Measurements from ENCODE around the gene SENP1. TPM values are rescaled to one million over a fixed set of nuclear protein-coding genes. Genes with fewer than 3 reads are reported as not detected.

The SENP1 gene
- total and polyA plus RNA-seq, 4 experiments from 2014 or later, result 6.1 to 35.1 (median 19.3) TPM

DNA sequence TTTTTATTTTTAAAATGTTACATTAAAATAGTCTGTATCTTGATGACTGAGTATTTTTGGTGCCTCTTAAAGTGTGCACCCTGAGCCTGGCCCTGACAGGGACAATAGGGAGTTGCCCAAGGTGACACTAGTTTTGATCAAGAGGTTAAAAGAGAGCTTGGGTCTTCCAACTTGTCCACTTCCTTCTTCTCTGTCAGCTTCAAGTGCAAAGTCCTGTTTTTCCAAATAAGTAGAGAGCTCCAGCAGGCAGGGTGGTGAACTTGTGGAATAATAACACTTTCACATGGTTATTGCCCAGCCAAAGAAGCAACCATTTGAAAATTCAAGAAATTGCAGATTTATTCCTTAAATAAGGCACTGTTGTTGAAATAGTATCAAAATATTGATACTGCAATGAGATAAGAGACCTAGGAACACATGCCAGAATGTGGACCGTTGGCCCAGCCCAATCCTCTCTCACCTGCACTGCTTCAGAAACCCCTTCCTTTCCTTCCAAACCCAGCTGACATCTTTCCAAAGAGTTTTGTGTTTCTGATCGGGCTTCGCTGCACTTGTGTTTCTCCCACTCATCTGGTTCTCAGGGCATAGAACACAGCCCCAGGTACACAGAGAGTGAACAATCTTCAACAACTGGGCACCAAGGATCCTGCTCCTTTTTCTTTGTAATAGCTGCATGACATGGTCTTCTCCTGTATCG, 87.8 kb downstream of the SENP1 start:
- Mint-ChIP-seq H3K9me3 (no peaks in the 10 kb centered on the region), H3K27me3 (peaks cover 23 to 25% of the 10 kb centered on the region in 2 donors), H3K4me3 (no peak overlapping the region), H3K4me1 (no peaks in the 10 kb centered on the region), H3K27ac (no peak overlapping the region), H3K36me3 (no peaks in the 10 kb centered on the region)
- Histone ChIP-seq H3K9me3 (ENCODE audit: control insufficient read depth in 1 of 2, low read length in 2 of 2) (no peaks in the 10 kb centered on the region), H3K27ac (ENCODE audit: low read depth, low read length) (no peak overlapping the region), H3K4me1 (ENCODE audit: insufficient read depth, low read length) (no peaks in the 10 kb centered on the region), H3K4me3 (ENCODE audit: low read length in 2 of 2) (no peak overlapping the region), H3K27me3 (ENCODE audit: insufficient read depth, low read length) (peaks cover 3% of the 10 kb centered on the region), H3K36me3 (ENCODE audit: insufficient read depth, low read length) (no peaks in the 10 kb centered on the region)
- ChIA-PET CTCF (ENCODE audit: partially characterized antibody) (no interaction called here), POLR2A (ENCODE audit: partially characterized antibody) (no interaction called here)
- intact Hi-C loops (cut with micrococcal nuclease), result no loop called here
- no peak for DNase-seq

DNA sequence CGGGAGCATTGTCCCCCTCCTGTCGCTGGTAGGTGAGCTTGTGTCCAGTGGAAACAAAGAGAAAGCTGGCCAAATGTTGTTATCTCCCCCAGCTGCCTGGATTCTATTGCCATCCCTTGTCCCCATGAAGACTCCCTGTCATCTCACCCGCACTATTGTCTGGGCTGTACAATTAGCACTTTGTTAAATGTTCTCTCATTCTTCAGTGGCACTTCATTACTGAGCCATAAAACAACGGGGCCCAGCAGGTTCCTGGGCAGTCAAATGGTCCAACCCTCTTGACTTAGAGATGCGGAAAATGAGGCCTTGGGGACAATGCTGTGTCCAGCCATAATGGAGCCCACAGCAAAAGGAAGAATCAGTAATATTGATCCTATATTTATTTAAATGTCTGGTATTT, 88.4 kb downstream of the SENP1 start:
- intact Hi-C loops (cut with micrococcal nuclease), result no loop called here
- Mint-ChIP-seq H3K36me3 (no peaks in the 10 kb centered on the region), H3K9me3 (no peaks in the 10 kb centered on the region), H3K4me3 (no peak overlapping the region), H3K4me1 (no peaks in the 10 kb centered on the region), H3K27me3 (peaks cover 23 to 24% of the 10 kb centered on the region in 2 donors), H3K27ac (no peak overlapping the region)
- no peaks in the 10 kb centered on the region for H3K9me3 ChIP-seq (ENCODE audit: control insufficient read depth in 1 of 2, low read length in 2 of 2)
- no peaks in the 10 kb centered on the region for H3K4me1 ChIP-seq (ENCODE audit: insufficient read depth, low read length)
- H3K4me3 ChIP-seq (ENCODE audit: low read length in 2 of 2), result no peak overlapping the region
- no peak for DNase-seq
- POLR2A ChIA-PET (ENCODE audit: partially characterized antibody), result no interaction called here
- peaks cover 3% of the 10 kb centered on the region for H3K27me3 ChIP-seq (ENCODE audit: insufficient read depth, low read length)
- no peak overlapping the region for H3K27ac ChIP-seq (ENCODE audit: low read depth, low read length)
- no peaks in the 10 kb centered on the region for H3K36me3 ChIP-seq (ENCODE audit: insufficient read depth, low read length)
- CTCF ChIA-PET (ENCODE audit: partially characterized antibody), result no interaction called here

DNA sequence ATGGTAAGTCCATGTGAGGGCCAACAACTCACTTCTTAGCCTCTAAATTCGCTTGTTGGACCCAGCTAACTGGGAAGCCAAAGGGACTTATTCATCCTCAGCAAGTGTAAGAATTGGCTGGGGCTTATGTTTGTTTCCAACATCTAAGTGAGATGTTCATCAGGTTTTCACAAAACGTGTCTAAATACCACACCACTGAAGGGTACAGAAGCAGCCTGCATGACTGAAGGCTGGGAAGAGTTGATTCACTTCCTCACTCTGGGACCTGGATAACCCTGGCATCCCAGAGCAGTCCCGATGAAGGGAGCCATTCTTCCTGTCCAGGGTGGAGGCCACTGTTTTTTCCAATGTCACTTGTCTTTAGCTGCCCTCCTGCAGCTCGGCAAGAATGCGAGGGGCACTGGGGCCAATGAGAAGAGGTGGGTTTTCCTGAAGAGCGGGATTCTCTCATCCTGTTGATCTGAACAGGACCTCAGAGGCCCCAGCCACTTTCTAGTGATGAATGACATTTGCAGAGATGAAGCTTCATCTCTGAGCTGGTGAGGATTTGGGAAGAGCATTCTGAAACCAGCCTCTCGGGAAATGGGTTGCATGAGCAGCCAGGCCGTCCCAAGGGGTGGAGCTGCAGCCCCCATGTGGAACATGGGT, 89.4 kb downstream of the SENP1 start:
- H3K27ac ChIP-seq (ENCODE audit: low read depth, low read length), result no peak overlapping the region
- H3K4me1 ChIP-seq (ENCODE audit: insufficient read depth, low read length), result no peaks in the 10 kb centered on the region
- no peaks in the 10 kb centered on the region for H3K4me1 Mint-ChIP-seq
- DNase-seq, result no peak
- H3K27me3 Mint-ChIP-seq, result peaks cover 18 to 19% of the 10 kb centered on the region in 2 donors
- no peak overlapping the region for H3K4me3 ChIP-seq (ENCODE audit: low read length in 2 of 2)
- ChIA-PET POLR2A (ENCODE audit: partially characterized antibody) (no interaction called here), CTCF (ENCODE audit: partially characterized antibody) (no interaction called here)
- no peak overlapping the region for H3K27ac Mint-ChIP-seq
- no peaks in the 10 kb centered on the region for H3K9me3 ChIP-seq (ENCODE audit: control insufficient read depth in 1 of 2, low read length in 2 of 2)
- no peaks in the 10 kb centered on the region for H3K36me3 Mint-ChIP-seq
- H3K9me3 Mint-ChIP-seq, result no peaks in the 10 kb centered on the region
- no peaks in the 10 kb centered on the region for H3K27me3 ChIP-seq (ENCODE audit: insufficient read depth, low read length)
- H3K36me3 ChIP-seq (ENCODE audit: insufficient read depth, low read length), result no peaks in the 10 kb centered on the region
- intact Hi-C loops (cut with micrococcal nuclease), result no loop called here
- no peak overlapping the region for H3K4me3 Mint-ChIP-seq

DNA sequence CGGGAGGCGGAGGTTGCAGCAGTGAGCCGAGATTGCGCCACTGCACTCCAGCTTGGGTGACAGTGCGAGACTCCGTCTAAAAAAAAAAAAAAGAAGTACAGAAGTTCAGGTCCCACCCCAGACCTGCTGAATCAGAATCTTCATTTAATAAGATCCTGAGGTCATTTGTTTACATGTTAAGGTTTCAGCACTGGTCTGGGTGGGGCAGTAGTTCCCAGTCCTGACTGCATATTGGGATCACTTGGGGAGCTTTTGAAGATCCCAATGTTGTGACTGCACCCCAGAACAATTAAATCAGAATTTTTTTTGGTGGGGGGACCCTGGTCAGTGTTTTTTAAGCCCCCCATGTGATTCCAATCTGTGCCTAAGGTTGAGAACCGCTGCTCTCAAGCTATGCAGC, 89.9 kb downstream of the SENP1 start:
- DNase-seq, result no peak
- Histone ChIP-seq H3K27ac (ENCODE audit: low read depth, low read length) (no peak overlapping the region), H3K27me3 (ENCODE audit: insufficient read depth, low read length) (no peaks in the 10 kb centered on the region), H3K4me3 (ENCODE audit: low read length in 2 of 2) (no peak overlapping the region), H3K9me3 (ENCODE audit: control insufficient read depth in 1 of 2, low read length in 2 of 2) (no peaks in the 10 kb centered on the region), H3K36me3 (ENCODE audit: insufficient read depth, low read length) (no peaks in the 10 kb centered on the region), H3K4me1 (ENCODE audit: insufficient read depth, low read length) (no peaks in the 10 kb centered on the region)
- Mint-ChIP-seq H3K27ac (no peak overlapping the region), H3K4me1 (no peaks in the 10 kb centered on the region), H3K27me3 (peaks cover 17 to 24% of the 10 kb centered on the region in 2 donors), H3K9me3 (no peaks in the 10 kb centered on the region), H3K4me3 (no peak overlapping the region), H3K36me3 (no peaks in the 10 kb centered on the region)
- ChIA-PET CTCF (ENCODE audit: partially characterized antibody) (no interaction called here), POLR2A (ENCODE audit: partially characterized antibody) (no interaction called here)
- intact Hi-C loops (cut with micrococcal nuclease), result no loop called here

DNA sequence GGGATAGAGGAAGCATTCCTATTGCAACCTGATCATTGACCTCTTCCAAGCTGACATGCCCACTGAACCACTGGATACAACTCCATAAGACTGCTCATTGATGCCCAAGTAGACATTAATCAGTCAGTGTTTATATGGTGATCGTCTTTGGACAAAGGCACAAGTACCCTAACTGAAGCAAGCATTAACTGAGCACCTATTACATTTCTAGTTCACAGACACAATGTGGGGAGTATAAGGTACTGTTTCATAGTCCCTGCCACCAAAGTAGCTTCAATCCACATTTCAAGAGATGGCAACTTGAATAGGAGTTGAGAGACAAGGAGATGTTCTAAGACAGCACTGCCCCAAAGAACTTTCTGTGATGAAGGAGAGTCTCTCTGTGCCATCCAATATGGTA, 90.8 kb downstream of the SENP1 start:
- Histone ChIP-seq H3K9me3 (ENCODE audit: control insufficient read depth in 1 of 2, low read length in 2 of 2) (no peaks in the 10 kb centered on the region), H3K4me1 (ENCODE audit: insufficient read depth, low read length) (no peaks in the 10 kb centered on the region), H3K27me3 (ENCODE audit: insufficient read depth, low read length) (no peaks in the 10 kb centered on the region), H3K36me3 (ENCODE audit: insufficient read depth, low read length) (no peaks in the 10 kb centered on the region), H3K4me3 (ENCODE audit: low read length in 2 of 2) (no peak overlapping the region), H3K27ac (ENCODE audit: low read depth, low read length) (no peak overlapping the region)
- ChIA-PET CTCF (ENCODE audit: partially characterized antibody) (no interaction called here), POLR2A (ENCODE audit: partially characterized antibody) (no interaction called here)
- Mint-ChIP-seq H3K4me1 (no peaks in the 10 kb centered on the region), H3K36me3 (no peaks in the 10 kb centered on the region), H3K27me3 (peaks cover 14 to 28% of the 10 kb centered on the region in 2 donors), H3K9me3 (no peaks in the 10 kb centered on the region), H3K27ac (no peak overlapping the region), H3K4me3 (no peak overlapping the region)
- intact Hi-C loops (cut with micrococcal nuclease), result no loop called here
- no peak for DNase-seq

DNA sequence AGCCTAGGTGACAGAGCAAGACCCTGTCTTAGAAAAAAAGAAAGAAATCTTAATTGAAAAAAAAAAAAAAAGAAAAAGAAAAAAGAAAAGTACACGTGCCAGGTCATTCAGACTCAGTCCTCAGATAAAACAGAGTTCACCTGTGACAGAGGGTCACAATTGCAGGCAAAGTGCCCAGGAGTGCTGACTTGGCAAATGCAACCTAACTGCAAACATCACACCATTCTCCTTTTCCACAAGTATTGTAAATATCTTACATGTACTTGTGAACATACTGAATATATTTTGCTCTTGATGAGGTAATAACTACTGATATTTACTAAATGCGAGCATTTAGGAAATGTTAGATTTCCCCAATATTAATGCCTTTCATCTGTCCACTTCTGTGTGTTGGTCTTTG, 92.6 kb downstream of the SENP1 start:
- DNase-seq, result no peak
- Histone ChIP-seq H3K4me1 (ENCODE audit: insufficient read depth, low read length) (no peaks in the 10 kb centered on the region), H3K4me3 (ENCODE audit: low read length in 2 of 2) (no peak overlapping the region), H3K36me3 (ENCODE audit: insufficient read depth, low read length) (no peaks in the 10 kb centered on the region), H3K27ac (ENCODE audit: low read depth, low read length) (no peak overlapping the region), H3K27me3 (ENCODE audit: insufficient read depth, low read length) (peaks cover 8% of the 10 kb centered on the region), H3K9me3 (ENCODE audit: control insufficient read depth in 1 of 2, low read length in 2 of 2) (no peaks in the 10 kb centered on the region)
- peaks cover 22 to 39% of the 10 kb centered on the region in 2 donors for H3K27me3 Mint-ChIP-seq
- no peaks in the 10 kb centered on the region for H3K36me3 Mint-ChIP-seq
- no peaks in the 10 kb centered on the region for H3K9me3 Mint-ChIP-seq
- ChIA-PET CTCF (ENCODE audit: partially characterized antibody) (no interaction called here), POLR2A (ENCODE audit: partially characterized antibody) (no interaction called here)
- intact Hi-C loops (cut with micrococcal nuclease), result no loop called here
- H3K4me3 Mint-ChIP-seq, result no peak overlapping the region
- H3K27ac Mint-ChIP-seq, result no peak overlapping the region
- H3K4me1 Mint-ChIP-seq, result no peaks in the 10 kb centered on the region

DNA sequence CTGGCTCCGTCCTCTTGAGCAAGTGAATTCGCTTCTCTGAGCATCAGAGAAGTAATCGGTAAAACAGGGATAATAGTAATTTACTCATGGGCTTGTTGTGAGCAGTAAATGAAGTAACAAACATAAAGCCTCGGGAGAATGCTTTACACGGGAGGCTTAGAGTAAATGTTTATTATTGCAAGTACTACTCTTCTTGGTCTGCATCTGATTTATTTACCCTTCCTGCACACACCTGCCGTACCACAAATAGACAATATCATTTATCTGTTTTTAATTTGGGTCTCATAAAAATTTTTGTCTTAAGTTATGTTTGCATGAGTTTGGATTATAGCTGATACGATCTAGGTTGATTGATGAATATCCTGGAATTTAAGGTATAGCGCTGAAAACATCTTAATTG, 93.8 kb downstream of the SENP1 start:
- CTCF ChIA-PET (ENCODE audit: partially characterized antibody), result no interaction called here
- Histone ChIP-seq H3K4me3 (ENCODE audit: low read length in 2 of 2) (no peak overlapping the region), H3K27me3 (ENCODE audit: insufficient read depth, low read length) (peaks cover 9% of the 10 kb centered on the region), H3K27ac (ENCODE audit: low read depth, low read length) (no peak overlapping the region), H3K4me1 (ENCODE audit: insufficient read depth, low read length) (no peaks in the 10 kb centered on the region), H3K36me3 (ENCODE audit: insufficient read depth, low read length) (no peaks in the 10 kb centered on the region), H3K9me3 (ENCODE audit: control insufficient read depth in 1 of 2, low read length in 2 of 2) (no peaks in the 10 kb centered on the region)
- no peak overlapping the region for H3K27ac Mint-ChIP-seq
- H3K9me3 Mint-ChIP-seq, result no peaks in the 10 kb centered on the region
- POLR2A ChIA-PET (ENCODE audit: partially characterized antibody), result no interaction called here
- intact Hi-C loops (cut with micrococcal nuclease), result no loop called here
- no peaks in the 10 kb centered on the region for H3K36me3 Mint-ChIP-seq
- H3K27me3 Mint-ChIP-seq, result peaks cover 28 to 44% of the 10 kb centered on the region in 2 donors
- no peak for DNase-seq
- no peak overlapping the region for H3K4me3 Mint-ChIP-seq
- no peaks in the 10 kb centered on the region for H3K4me1 Mint-ChIP-seq
